GM21526 (cell line): ENCODE results near the gene HOXD11.

Experiments
- ATAC-seq: cut with Tn5 transposase; IDR thresholded peaks from one replicate; pipeline ENCODE4 v1.9.1; 2021; ENCODE audit warnings: moderate library complexity; ENCODE audit not compliant: unreplicated experiment, low FRiP score

Gene HOXD11

DNA sequence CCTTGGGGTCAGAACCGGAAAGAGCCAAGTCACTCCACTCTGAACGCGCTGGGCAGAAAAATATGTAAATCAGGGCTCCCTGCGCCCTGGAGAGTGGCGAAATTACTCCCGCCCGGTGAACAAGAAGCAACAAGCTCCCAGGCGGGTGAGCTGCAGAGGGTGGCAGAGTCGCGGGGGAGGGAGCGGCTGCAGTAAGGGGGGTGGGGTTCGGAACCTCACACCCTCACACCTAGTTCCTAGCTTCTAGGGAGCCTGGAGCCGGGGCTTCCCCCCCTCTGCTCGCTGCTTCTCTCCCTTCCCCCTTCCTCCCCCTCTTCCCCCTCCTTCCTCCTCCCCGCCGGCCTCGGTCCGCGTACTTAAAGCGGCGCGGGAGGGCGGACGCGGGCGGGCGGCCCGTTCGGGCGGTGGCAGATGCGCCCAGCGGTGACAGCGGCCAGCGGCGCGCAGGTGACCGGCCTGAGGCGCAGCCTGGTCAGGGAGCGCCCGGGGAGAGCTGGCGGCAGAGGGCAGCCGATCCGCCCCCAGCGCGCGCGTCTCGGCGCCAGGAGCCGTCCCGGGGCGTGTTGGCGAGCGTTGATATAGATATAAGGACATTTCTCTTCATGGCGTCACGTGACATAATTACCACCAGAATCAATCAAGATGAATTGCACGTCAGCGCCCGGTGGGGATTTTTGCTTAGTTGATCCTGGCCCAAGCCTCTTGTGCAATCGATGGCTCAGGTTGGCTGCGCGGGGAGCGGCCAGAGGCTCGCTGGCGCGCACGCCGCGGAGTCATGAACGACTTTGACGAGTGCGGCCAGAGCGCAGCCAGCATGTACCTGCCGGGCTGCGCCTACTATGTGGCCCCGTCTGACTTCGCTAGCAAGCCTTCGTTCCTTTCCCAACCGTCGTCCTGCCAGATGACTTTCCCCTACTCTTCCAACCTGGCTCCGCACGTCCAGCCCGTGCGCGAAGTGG, at the start of gene HOXD11:
Gene HOXD11, plus strand, starts transcription at position 700 of the 959 bp plus-strand sequence. Its CDS starts 76 bp downstream, at position 776.
- ATAC-seq: no peak

DNA sequence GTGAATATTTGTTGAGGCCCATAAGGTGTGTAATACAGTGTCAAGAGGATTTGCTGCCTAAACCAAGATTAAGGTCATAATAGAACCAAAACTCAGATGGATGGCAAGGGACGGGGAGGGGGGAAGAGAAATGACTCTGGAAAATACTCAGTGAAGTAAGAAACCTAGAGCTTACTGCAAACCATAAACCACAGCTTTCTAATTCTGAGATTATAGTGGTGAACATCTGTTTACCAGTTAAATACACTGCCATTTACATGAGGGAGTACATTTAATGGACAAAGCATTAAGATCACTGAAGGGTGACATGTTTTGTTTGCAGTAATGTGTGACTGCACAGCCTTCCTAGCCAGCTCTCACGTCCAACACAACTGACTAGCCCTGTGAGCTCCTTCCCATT, 43.1 kb upstream of the HOXD11 start:
- no peak for ATAC-seq

DNA sequence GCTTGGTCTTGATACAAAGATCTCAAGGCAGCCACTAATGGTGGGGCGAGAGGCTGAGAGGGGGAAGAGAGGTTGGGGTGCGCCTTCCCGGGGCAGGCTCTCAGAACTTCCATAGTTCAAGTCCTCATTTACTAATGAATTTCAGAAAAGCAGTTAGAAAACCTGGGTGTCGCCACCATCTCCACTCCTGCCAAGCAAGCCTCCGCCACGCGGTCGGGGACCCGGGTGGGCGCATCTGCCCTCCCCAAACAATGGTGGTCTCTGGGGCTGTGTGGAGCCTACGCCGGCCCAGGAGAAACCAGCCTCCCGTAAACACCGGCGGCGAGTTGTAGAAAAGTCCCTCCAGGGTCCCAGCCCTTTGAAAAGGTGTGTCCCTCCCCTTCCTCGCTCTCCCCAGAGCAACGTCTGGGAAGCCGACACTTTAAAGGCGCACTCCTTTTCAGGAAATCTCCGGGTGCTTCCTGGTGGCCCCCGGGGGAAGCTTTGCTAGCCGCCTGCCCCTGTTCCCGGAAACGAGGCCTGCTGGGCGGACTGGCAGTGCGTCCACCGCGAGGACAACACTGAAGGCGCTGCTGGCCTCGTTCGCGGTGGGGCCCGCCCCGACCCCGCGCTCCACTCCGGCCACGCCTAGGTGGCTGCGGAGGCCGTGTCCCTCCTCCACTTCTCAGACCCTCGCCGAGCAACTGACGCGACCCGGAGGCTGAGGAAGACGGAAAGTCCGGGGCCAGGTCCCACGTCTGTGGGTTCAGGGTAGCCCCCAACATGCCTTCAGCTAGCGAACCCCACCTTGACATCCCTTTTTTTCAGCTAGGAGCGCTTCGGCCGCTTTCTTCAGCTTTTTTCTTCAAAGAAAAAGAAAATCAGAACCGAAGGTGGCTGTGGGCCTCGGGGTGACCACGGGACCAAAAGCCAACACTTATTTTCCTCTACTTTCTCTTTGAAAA, 40.2 kb upstream of the HOXD11 start:
- ATAC-seq: no peak

DNA sequence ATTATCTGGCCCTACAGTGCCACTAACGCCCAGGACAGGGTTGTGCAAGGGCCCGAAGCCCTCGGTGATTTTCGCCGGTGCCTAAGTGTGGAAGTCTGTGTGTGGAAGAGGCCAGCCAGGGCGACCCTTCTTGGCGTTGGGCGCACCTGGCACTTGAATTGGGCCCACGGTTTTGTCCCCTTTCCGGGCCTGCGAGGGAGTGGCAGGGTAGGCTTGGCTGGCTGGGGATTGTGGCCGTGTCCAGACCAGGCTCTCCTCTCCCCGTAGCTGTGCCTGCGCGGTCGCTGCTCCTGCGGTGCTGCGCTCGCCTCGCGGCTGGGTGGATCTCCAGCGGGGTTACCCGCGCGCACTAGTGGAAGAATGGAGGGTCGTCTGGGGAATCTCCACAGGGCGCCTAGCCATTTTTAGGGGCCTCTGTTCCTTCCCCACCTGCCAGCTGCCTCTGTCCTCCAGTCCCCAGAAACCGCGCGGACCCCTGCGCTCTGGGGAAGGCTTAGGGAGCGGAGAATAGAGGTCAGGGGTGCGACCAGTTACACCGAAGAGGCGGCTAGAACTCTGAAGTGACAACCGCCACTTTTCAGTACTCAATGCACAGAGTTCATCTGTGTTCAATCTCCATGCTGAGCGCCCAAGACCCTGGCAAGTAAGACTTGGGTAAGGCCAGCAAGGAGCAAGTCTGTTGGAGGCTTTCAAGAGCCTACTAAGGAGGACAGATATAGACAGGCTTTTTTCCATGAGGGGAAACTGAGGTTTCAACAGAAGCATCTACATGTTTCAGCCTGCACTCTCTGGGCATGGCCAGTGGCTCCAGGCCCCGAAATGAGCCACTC, 39.3 kb upstream of the HOXD11 start:
- ATAC-seq: no peak

DNA sequence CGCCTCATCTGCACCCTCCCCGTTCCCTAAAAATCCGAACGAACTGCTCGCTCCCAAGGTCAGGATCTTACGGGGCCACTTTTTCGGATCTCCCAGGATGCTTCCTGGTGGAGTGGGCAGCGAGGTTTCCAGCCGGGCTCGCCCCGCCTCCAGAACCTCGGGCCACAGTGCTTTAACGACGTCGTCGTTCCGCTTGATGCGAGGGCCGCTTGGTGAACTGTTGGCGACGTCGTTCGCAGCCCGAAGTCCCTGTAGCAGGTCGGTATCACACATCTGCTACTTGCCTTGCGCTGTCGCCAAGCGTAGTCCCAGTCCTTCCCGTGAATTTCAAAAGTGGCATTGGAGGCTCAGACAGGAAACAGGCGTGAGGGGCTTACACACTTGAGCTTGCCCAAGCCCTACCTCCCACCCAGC, 38.7 kb upstream of the HOXD11 start:
- no peak for ATAC-seq

DNA sequence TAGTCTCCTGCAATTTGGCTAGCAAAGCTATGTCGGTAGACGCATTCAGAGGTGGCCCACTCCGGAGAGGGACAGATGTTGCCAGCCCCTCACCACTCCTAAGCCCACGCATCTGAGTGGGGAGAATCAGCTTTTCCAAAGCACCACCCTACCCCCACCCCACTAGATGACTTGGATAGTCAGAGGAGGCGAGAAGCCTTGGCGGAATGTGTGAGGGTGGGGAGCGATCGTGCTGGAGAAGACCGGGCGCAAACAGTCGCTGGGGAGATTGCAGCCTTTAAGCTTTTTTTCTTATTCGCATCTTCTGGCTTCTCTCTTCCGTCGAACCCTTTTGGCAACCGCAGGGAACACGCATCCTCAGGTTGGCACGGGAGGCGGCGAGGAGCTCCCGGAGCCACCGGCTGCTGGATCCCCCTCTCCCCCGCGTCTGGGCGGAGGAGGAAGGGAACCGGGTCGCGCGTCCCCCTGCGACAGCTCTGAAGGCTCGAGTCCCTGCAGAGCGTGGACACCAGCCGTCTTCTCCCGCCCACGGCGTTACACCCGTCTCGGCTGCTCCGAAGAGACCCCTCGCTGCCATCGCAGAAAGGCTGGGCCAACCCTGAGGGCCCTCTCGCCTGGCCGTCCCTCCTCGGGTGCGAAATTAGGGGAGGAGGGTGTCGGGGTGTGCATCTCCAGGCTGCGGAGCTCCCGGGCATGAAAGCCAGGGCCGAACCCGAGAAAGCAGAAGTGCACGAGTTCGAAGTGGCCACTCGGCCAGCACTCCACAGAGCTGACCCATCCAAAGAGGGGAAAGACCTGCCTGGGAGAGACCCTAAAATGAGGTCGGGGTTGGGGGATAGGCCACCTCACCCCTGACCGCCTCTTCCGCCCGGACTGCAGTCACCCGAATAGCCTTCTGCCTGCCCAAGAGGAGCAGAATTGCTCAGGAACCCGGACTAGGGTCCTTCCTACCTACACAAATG, 35.5 kb upstream of the HOXD11 start:
- no peak for ATAC-seq

DNA sequence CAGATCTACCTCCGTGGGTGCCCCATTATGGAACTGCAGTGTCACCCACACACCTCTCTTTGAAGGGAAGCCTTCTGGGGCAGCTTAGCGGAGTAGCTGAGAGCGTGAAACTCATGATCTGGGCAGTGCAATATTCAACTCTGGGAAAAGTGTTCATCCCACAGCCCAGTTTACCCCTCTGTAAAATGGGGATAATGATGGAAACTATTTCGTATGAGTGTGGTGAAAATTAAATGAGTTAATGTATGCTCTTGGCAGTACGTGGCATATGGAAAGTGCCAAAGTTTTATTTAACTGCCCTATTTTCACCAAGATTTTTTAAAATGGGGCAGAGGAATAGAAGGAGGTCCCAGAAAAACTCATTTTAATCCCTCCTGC, 34.8 kb upstream of the HOXD11 start:
- ATAC-seq: no peak

DNA sequence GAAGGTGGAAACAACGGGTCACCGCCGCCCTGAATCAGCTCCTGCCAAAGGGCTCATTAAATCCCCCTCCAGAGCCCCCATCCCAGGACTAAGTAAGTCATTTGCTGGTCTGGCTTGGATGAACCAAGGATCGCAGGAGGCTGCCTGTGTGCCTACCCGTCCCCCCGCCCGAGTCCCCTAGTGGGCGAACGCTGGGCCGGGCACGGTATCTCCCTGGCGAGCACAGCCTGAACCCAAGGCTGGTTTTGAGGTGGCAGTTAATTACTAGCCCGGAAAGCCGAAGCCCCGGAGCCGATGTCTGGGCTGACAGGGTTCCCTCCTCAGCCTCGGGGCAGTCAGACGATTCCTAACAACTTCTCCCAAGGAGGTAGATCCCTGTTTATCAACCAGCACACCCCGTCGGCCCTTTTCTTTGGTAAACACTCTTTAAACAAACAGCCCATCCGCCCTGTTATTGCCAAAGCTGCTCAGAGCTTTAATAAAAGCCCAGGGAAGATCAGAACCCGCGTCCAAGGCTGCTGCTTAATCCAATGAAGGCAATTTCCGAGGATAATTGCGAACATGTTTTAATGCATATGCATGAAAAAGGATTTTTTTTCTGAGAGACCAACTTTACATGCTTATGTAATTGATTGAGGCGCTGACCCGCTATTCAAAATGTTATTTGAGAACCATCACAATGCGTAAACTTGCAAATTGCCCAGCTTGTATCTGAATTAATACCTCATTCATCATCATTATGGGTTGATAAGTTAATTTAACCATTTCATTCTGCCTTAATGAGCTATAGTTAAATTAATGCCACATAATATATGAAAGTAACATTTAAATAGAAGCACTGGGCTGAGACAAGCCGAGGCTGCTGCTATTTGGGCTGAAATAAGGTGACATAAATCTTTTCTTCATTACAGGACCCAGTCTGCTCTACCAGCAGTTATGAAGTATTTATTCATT, 33.9 kb upstream of the HOXD11 start:
- ATAC-seq: no peak

DNA sequence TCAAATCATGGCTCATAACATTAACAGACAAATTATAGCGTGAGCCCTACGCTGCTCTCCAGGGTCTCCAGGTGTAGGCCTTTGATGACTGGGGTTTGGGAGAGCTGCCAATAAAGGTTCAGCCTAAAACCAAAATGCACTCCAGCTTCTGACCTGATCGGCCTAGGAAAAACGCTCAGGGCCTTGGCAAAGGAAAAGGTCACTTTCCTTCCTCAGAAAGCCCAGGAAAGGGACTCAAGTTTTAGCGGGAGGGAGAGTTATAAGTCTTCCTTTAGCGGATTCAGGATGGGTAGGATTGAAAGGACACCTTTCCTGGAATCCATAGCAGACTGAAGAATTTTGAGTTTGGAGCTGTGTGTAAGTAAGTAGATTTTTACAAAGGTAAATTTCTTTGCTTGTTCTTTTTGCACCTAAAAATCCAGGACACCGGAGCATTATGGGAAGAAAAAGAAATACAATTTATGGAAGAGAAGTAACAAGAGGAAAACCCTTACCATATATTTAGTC, 32.1 kb upstream of the HOXD11 start:
- ATAC-seq: no peak

DNA sequence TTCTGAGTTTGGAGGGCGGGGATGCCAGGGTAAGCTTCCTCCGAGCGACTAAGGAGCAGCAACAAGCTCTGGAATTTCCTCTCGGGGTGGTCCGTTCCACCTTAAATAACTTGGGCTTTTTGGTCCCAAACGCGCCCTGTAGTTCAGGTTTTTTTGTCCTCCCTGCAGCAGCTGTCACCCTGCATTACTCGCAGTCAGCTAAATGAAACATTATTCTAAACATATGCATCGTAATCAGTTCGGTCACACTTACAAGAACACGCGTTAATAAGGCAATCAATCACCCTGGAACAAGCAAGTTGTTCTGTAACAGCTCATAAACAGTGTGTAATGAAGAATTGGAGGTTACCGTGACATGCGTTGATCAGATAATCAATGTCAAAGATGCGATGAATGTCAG, 31.6 kb upstream of the HOXD11 start:
- no peak for ATAC-seq

DNA sequence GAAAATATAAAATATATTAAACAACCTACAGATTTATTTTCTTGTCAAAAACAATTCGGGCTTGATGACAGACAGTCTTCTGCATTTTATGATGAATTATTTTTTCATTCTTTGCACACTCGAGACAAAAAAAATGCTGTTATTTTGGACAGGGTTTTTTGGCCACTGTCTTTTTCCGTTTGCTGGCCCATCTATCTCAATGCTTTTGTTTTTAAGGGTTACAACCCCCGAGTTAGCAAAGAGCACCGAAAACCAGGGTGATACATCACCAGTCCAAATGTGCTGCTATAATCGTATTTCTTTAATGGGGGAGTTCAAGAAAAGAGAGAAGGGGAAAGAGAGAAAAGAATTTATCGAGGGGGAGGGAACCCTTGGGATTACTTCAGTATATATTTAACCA, 31.0 kb upstream of the HOXD11 start:
- no peak for ATAC-seq

DNA sequence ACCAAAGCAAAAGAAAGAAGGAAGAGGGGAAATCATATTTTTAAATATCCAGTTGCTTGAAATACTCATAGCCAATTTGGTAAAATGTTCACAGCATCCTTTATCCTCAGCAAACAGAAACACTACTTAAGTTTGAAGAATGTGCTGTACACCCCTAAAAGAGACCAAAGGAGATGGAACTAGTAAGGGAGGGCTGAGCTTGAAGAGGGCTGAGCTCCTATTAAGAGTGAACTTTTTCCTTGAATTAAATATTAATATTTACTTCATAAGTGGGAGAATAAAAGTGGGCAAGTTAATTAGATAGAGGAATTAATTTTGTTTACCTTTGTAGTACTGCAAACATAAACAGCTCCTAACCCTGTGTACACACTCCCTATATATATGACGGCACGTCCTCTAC, 30.3 kb upstream of the HOXD11 start:
- no peak for ATAC-seq

DNA sequence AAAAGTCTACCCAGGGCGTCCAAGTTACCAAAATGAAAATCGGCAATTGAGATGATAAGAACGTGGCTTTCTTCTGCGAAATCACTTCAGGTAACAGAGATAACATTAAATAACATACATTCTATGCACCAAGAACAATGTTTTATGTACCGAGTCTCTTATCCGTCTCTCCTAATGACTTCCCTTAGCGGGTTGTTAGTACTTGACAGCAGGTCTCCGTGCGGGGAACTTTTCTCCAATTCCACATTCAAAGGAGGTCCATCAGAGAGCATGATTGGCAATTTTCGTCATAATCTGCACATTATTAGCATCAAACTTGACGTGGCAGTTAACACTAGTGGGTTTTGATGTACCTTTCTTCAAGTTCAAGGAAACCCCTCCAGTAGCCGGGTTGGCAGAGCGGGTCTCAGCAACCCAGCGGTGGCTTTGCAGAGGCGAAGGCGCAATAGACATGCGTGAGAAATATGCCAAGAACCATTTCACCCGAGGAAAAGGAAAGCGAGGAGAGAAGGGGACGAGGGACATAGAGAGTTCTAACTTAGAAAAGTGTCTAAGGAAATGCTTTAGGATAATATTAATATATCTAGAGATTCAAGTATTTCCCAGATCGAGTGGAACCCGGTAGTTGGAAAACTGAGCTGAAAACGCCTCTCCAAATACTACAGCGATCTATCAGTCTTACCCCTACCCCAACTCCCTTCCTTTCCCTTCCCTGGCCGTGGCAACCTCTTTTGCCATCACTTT, 28.4 kb upstream of the HOXD11 start:
- no peak for ATAC-seq

DNA sequence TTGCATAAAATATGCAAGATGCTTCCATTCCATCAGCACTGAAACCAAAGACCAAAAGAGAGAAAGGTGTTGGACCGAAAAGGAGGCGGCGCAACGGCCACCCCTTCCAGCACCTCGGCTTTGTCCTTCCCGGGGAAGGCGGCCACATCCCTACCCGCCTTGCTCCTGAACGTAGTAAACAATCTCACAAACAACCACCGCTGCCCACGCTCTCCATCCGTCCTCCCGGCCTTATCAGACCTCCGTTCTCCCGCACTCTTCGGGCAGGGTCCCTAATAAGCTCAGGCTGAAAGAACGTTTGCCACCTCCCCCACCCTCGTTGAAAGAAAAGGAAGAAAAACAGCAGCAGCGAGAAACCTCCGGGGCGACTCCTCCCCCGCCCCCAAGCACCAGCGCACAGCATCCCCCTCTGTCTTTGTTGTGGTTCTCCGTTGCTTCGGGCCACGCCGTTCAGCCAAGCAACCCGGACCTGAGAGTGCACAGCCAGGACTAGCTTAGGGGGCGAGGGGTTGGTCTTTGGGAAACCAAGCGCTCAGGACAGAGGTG, 27.7 kb upstream of the HOXD11 start:
- ATAC-seq: no peak

DNA sequence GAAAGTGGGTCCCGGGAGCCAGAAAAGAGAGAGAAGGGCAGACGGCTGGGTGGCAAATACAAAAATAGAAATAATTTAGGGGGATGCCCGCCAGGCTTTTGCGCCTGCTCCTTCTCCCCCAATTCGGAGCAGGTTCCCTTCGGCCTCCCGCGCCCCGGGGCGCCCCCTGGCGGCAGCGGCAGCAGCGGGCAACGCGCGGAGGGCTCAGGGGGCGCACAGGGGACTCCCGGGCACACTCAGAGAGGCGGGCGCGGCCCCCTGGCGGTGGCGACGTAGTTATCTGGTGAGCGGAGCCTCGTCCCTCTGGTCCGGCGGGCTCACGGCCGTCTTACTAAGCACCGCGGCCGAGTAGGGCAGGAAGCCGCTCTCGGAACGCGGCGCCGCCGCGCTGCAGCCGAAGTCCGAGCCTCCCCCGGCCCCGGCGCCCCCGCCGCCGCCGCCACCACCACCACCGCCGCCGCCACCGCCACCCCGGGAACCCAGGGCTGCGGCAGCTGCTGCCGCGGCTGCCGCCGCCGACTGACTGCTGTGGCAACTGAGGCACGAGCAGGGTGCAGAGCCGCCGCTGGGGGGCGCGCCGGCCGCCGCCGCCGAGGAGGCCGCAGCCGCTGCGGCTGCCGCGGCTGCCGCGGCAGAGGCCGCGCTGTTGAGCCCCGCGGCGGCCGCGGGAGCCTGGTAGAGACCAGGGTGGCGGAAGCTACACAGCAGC, 27.1 kb upstream of the HOXD11 start:
- ATAC-seq: no peak
